Loucy (cell line): ENCODE data around the gene FXYD6.

ENCODE experiments used
- H2AFZ ChIP-seq: fragments of 200-600 bp; sonication (generic); 2 replicates; pipeline ENCODE4 v1.6.0; 2016; ENCODE audit warnings: antibody characterized with exemption, mild to moderate bottlenecking, low read length, moderate library complexity
- H3F3A ChIP-seq: fragments of 200-600 bp; 2 replicates; pipeline ENCODE4 v1.6.0; 2016; ENCODE audit warnings: antibody characterized with exemption, low read depth, mild to moderate bottlenecking
- H3K27me3 ChIP-seq: fragments of 200-600 bp; sonication (generic); 2 replicates; pipeline ENCODE4 v1.6.1; 2014; ENCODE audit warnings: low read length, mild to moderate bottlenecking; ENCODE audit not compliant: insufficient read depth, poor library complexity, severe bottlenecking
- H3K36me3 ChIP-seq: fragments of 200-600 bp; sonication (generic); 2 replicates; pipeline ENCODE4 v1.6.1; 2016; ENCODE audit warnings: low read length; ENCODE audit not compliant: insufficient read depth
- H3K4me1 ChIP-seq: fragments of 200-600 bp; sonication (generic); 2 replicates; pipeline ENCODE4 v1.5.1; 2014; ENCODE audit warnings: low read length, mild to moderate bottlenecking; ENCODE audit not compliant: insufficient read depth, poor library complexity, severe bottlenecking
- H3K4me2 ChIP-seq: fragments of 200-600 bp; sonication (generic); 2 replicates; pipeline ENCODE4 v1.6.0; 2014; ENCODE audit warnings: antibody characterized with exemption, low read length, low read depth, mild to moderate bottlenecking; ENCODE audit not compliant: poor library complexity, severe bottlenecking
- H3K4me3 ChIP-seq: fragments of 200-600 bp; sonication (generic); 2 replicates; pipeline ENCODE4 v1.5.1; 2014; ENCODE audit warnings: low read length, mild to moderate bottlenecking, mixed read lengths; ENCODE audit not compliant: poor library complexity, severe bottlenecking
- H3K79me2 ChIP-seq: fragments of 200-600 bp; sonication (generic); 2 replicates; pipeline ENCODE4 v1.6.1; 2014; ENCODE audit warnings: low read length; ENCODE audit not compliant: insufficient read depth
- H3K9ac ChIP-seq: fragments of 200-600 bp; sonication (generic); 2 replicates; pipeline ENCODE4 v1.6.0; 2014; ENCODE audit warnings: mild to moderate bottlenecking, low read depth, low read length, moderate library complexity; ENCODE audit not compliant: poor library complexity, severe bottlenecking
- H3K9me2 ChIP-seq: fragments of 200-600 bp; sonication (generic); replicated peaks from 2 replicates; pipeline ENCODE4 v1.6.1; 2016; ENCODE audit warnings: low read depth, low read length, mixed read lengths
- H3K9me3 ChIP-seq: fragments of 200-600 bp; sonication (generic); 2 replicates; pipeline ENCODE4 v1.6.1; 2014; ENCODE audit warnings: mild to moderate bottlenecking, antibody characterized with exemption, low read length, low read depth; ENCODE audit not compliant: insufficient read depth
- H4K20me1 ChIP-seq: fragments of 200-600 bp; sonication (generic); 2 replicates; pipeline ENCODE4 v1.6.0; 2014; ENCODE audit warnings: antibody characterized with exemption, low read length, mild to moderate bottlenecking; ENCODE audit not compliant: insufficient read depth, poor library complexity, severe bottlenecking
- EZH2phosphoT487 ChIP-seq: fragments of 200-600 bp; IDR thresholded peaks from 2 replicates; pipeline ENCODE4 v1.6.1; 2018; ENCODE audit warnings: antibody characterized with exemption, mild to moderate bottlenecking, moderate library complexity, borderline replicate concordance
- TF ChIP-seq, protein P1 (sequence below): fragments of 200-600 bp; sonication (generic); conservative IDR thresholded peaks from 2 replicates; pipeline ENCODE4 v1.5.1; 2014; ENCODE audit warnings: mild to moderate bottlenecking, antibody characterized with exemption, low read length

The FXYD6 gene

DNA sequence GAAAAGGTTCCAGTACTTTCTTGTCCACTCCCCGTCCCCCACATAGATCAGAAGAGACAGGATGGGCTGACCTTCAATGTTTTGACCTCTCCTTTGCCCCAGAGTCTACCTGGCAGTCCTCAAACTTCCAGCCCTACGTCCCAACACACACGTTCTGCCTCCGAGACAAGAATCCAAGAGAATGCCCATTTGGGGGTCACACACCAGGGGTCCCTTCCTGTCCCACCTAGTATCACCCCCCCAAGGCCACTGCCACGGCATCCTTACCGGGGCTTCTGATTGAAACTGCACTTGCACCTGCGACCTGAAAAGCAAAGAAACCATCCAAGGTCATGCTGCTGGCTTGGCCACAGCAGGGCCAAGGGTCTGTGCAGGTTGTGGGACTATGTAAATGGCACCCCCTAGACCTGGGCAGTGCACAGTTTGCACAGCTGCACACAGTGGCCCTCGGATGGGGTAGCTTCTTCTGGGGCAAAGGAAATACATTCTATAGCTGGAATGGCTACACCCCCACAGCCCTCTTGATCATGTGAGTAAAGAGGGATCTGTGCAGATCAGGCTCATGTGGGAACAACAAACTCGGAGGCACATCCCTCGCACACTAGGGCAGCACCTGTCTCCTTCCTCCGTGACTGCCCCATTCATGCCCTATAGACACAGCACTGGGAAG is 35.4 kb downstream of the FXYD6 start:
- Histone ChIP-seq H3K79me2 (no peaks in the 10 kb centered on the region), H3K9me3 (no peaks in the 10 kb centered on the region), H3K4me2 (no peak overlapping the region), H3K4me3 (no peak overlapping the region), H3K36me3 (no peaks in the 10 kb centered on the region), H2AFZ (no peak overlapping the region), H4K20me1 (no peaks in the 10 kb centered on the region), H3K4me1 (peaks cover 11% of the 10 kb centered on the region), H3K9me2 (no peaks in the 10 kb centered on the region), H3K27me3 (no peaks in the 10 kb centered on the region), H3F3A (no peaks in the 10 kb centered on the region), H3K9ac (no peak overlapping the region)
- TF ChIP-seq, protein P1, sequence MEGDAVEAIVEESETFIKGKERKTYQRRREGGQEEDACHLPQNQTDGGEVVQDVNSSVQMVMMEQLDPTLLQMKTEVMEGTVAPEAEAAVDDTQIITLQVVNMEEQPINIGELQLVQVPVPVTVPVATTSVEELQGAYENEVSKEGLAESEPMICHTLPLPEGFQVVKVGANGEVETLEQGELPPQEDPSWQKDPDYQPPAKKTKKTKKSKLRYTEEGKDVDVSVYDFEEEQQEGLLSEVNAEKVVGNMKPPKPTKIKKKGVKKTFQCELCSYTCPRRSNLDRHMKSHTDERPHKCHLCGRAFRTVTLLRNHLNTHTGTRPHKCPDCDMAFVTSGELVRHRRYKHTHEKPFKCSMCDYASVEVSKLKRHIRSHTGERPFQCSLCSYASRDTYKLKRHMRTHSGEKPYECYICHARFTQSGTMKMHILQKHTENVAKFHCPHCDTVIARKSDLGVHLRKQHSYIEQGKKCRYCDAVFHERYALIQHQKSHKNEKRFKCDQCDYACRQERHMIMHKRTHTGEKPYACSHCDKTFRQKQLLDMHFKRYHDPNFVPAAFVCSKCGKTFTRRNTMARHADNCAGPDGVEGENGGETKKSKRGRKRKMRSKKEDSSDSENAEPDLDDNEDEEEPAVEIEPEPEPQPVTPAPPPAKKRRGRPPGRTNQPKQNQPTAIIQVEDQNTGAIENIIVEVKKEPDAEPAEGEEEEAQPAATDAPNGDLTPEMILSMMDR: no peak
- TF ChIP-seq EZH2phosphoT487: no peak

DNA sequence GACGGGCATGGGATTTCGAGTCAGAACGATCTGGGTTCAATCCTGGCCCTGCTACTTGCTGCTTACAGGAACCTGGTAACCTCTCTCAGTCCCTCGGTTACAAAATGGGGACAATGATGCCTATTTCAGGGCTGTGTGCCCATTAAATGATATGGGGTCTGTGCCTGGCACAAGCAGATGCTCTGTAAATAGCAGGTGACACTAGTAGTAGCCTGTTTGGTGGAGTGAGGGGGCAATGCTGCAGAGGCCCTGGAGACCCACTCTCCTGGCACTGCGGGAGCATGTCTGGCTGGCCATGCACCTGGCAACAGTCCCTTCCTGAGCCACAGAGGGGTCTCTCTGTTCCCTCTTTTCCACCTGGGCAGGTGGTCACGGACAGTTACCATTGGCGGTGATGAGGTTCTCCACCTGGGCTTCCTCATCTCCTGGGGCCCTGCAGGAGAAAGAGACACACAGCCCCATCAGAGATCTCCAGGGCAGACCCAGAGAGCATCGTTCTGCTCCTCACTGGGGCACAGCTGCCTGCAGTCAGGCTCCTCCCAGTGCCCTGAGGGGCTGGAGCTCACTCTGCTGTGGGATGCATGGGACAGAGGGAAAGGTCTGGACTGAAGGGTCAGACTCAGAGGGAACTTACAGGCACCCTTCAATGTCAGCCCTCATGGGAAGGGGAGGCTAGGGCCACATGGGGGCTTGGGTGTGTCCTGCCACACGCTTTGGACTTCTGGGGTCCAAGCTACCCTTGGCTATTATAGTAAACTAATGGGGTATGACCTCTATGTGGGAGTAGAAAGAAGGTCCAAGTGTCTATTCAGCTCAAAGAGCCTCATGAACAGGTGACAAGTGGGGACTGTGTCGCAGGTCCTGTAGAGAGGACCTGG is 36.3 kb downstream of the FXYD6 start:
- Histone ChIP-seq H3K4me2 (no peak overlapping the region), H3F3A (no peaks in the 10 kb centered on the region), H3K4me1 (peaks cover 11% of the 10 kb centered on the region), H4K20me1 (no peaks in the 10 kb centered on the region), H3K27me3 (no peaks in the 10 kb centered on the region), H3K36me3 (no peaks in the 10 kb centered on the region), H3K9me3 (no peaks in the 10 kb centered on the region), H2AFZ (no peak overlapping the region), H3K9me2 (no peaks in the 10 kb centered on the region), H3K9ac (no peak overlapping the region), H3K4me3 (no peak overlapping the region), H3K79me2 (no peaks in the 10 kb centered on the region)
- TF ChIP-seq EZH2phosphoT487: no peak
- TF ChIP-seq, protein P1: no peak

DNA sequence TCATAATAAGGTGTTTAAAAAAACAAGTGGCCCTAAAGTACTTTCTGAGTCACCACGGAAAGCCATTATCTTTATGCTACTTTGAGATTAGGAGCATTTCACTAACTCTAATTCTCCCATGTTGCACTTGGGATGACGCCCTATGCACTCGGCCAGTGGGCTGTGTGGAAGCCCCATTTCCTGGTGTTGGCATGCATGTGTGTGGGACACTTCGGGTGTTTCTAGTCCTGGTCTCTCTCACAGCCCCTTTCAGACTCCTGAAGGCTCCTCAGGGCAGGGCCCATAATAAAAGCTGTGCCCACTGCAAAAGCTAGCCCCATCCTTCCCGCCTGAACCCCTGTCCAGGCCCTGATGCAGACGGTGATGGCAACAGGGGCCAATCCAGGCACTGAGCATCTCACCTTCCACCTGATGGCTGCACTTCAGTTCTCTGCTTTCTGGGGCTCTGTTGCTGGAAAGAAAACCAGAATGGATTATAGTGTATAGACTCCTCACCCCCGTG is 37.0 kb downstream of the FXYD6 start:
- TF ChIP-seq, protein P1: no peak
- TF ChIP-seq EZH2phosphoT487: no peak
- no peaks in the 10 kb centered on the region for H3K9me2 ChIP-seq
- no peaks in the 10 kb centered on the region for H3K36me3 ChIP-seq
- no peak overlapping the region for H2AFZ ChIP-seq
- H3K9ac ChIP-seq: no peak overlapping the region
- no peaks in the 10 kb centered on the region for H3K27me3 ChIP-seq
- no peaks in the 10 kb centered on the region for H4K20me1 ChIP-seq
- no peaks in the 10 kb centered on the region for H3K9me3 ChIP-seq
- no peaks in the 10 kb centered on the region for H3K79me2 ChIP-seq
- no peak overlapping the region for H3K4me3 ChIP-seq
- H3K4me2 ChIP-seq: no peak overlapping the region
- H3K4me1 ChIP-seq: peaks cover 11% of the 10 kb centered on the region
- H3F3A ChIP-seq: no peaks in the 10 kb centered on the region
